HepG2 (cell line): ENCODE measurements around the gene ZBTB22. TPM values are rescaled to one million over a fixed set of nuclear protein-coding genes. Genes with fewer than 3 reads are reported as not detected.

ENCODE experiments used
- ATAC-seq: fragments of 200-7000 bp; cut with Tn5 transposase; 3 replicates; pipeline ENCODE4 v1.9.1; 2020; ENCODE audit warnings: mild to moderate bottlenecking, moderate library complexity
- BruUV-seq: library from RNA; stranded (reverse); fragments of 400-500 nt; replicated peaks from 2 replicates; lab custom pipeline; 2021; lab: Mats Ljungman, UMichigan
- CTCF ChIA-PET: fragments of 300-600 bp; formaldehyde crosslinking; extraction: SDS; loops from one replicate; lab custom pipeline; 2021; ENCODE audit warnings: low total read pairs, inconsistent platforms, low intra/inter-chr PET ratio; lab: Yijun Ruan, JAX
- POLR2A ChIA-PET: fragments of 350-600 bp; sonication (Branson Sonifier 250); formaldehyde crosslinking; loops from one replicate; lab custom pipeline; 2020; ENCODE audit warnings: antibody characterized with exemption, inconsistent platforms; lab: Yijun Ruan, JAX
- DNase-seq: peaks from one replicate; pipeline ENCODE4 v3.0.0-alpha.2; 2015; ENCODE audit warnings: low spot score
- FAIRE-seq: peaks from 3 replicates; lab custom pipeline; 2011; peaks lifted over from hg19 to GRCh38; lab: Jason Lieb, UNC
- H2AFZ ChIP-seq: one replicate; pipeline ENCODE4 v1.6.1; 2011; ENCODE audit warnings: low read length, inconsistent platforms
- H3K27ac ChIP-seq: fragments of 300-600 bp; 3 replicates; pipeline ENCODE4 v1.8.0; 2011; ENCODE audit warnings: mixed run types, mild to moderate bottlenecking, mixed read lengths, low read length, inconsistent platforms; ENCODE audit not compliant: insufficient read depth; ENCODE audit errors: extremely low read length
- H3K27me3 ChIP-seq, 2 experiments: fragments of 200-600 bp in 1 of 2; 2 replicates in 1 of 2; 3 replicates in 1 of 2; pipeline versions ENCODE4 v1.6.0 to v1.8.0; 2011; ENCODE audit warnings: low read length in 2 of 2, mild to moderate bottlenecking in 2 of 2, moderate library complexity in 2 of 2, inconsistent platforms in 1 of 2; ENCODE audit not compliant: insufficient read depth in 2 of 2, control insufficient read depth in 1 of 2
- H3K36me3 ChIP-seq, 2 experiments: fragments of 200-600 bp in 1 of 2; replicated peaks in 1 of 2; 2 replicates in 1 of 2; 3 replicates in 1 of 2; pipeline versions ENCODE4 v1.5.1 to v1.8.0; 2011; ENCODE audit warnings: low read length in 2 of 2, inconsistent platforms in 1 of 2; ENCODE audit not compliant: insufficient read depth in 2 of 2, control insufficient read depth in 1 of 2
- H3K4me1 ChIP-seq: 2 replicates; pipeline ENCODE4 v1.5.1; 2012; ENCODE audit warnings: low read length, inconsistent platforms; ENCODE audit not compliant: insufficient read depth
- H3K4me2 ChIP-seq: 2 replicates; pipeline ENCODE4 v1.6.0; 2011; ENCODE audit warnings: low read depth, low read length, inconsistent platforms
- H3K4me3 ChIP-seq, 3 experiments: fragments of 200-600 bp in 1 of 3; sonication (generic), shearing (Covaris generic) in 1 of 3; replicated peaks in 1 of 3; 2 replicates each; pipeline ENCODE4 v1.5.1; 2011 to 2016; ENCODE audit warnings: low read length in 3 of 3, inconsistent platforms in 2 of 3, low read depth in 2 of 3, mild to moderate bottlenecking in 2 of 3, control low read depth in 1 of 3, mixed read lengths in 1 of 3; ENCODE audit not compliant: insufficient read depth in 1 of 3
- H3K79me2 ChIP-seq: one replicate; pipeline ENCODE4 v1.6.1; 2011; ENCODE audit warnings: low read length, inconsistent platforms; ENCODE audit not compliant: insufficient read depth
- H3K9ac ChIP-seq: 2 replicates; pipeline ENCODE4 v1.6.0; 2011; ENCODE audit warnings: mild to moderate bottlenecking, low read depth, low read length, inconsistent platforms; ENCODE audit not compliant: insufficient read depth
- H3K9me3 ChIP-seq: 2 replicates; pipeline ENCODE4 v1.5.1; 2012; ENCODE audit warnings: mild to moderate bottlenecking, low read length
- H4K20me1 ChIP-seq: 2 replicates; pipeline ENCODE4 v1.6.0; 2011; ENCODE audit warnings: inconsistent platforms, mild to moderate bottlenecking, low read length, moderate library complexity; ENCODE audit not compliant: insufficient read depth
- CHD4 ChIP-seq: fragments of 200-600 bp; sonication (generic); IDR thresholded peaks from 2 replicates; pipeline ENCODE4 v1.7.0; 2017; ENCODE audit warnings: mild to moderate bottlenecking, low read length, borderline replicate concordance
- HHEX ChIP-seq: IDR thresholded peaks from 2 replicates; pipeline ENCODE4 v1.6.1; 2016; ENCODE audit warnings: control low read depth
- HNF4A ChIP-seq: sonication (generic); formaldehyde crosslinking; IDR thresholded peaks from 2 replicates; pipeline ENCODE4 v1.4.0; 2020; ENCODE audit warnings: missing genetic modification reagents
- HNRNPH1 ChIP-seq: fragments of 200-400 bp; formaldehyde crosslinking; optimal IDR thresholded peaks from 2 replicates; pipeline ENCODE3; 2017; ENCODE audit warnings: mild to moderate bottlenecking, low read depth, low read length
- HOXA7 ChIP-seq: sonication (generic); formaldehyde crosslinking; IDR thresholded peaks from 2 replicates; pipeline ENCODE4 v1.8.1; 2022; ENCODE audit warnings: mild to moderate bottlenecking, missing genetic modification reagents, moderate library complexity
- MAFK ChIP-seq, 2 experiments: IDR thresholded peaks in 1 of 2; conservative IDR thresholded peaks in 1 of 2; 2 replicates each; pipeline ENCODE4 v1.6.1; 2011; ENCODE audit warnings: improper control_type of control experiment in 2 of 2, low read length in 2 of 2
- NR2F1 ChIP-seq, 2 experiments: fragments of 450-650 bp in 1 of 2; formaldehyde crosslinking in 1 of 2; IDR thresholded peaks; 2 replicates each; pipeline versions ENCODE4 v1.5.0 to v1.6.1; 2016 to 2020; ENCODE audit warnings: mild to moderate bottlenecking in 1 of 2, missing compliant biosample characterization in 1 of 2, missing genetic modification reagents in 1 of 2, moderate library complexity in 1 of 2
- NR2F2 ChIP-seq: IDR thresholded peaks from 2 replicates; pipeline ENCODE4 v1.6.1; 2012; ENCODE audit warnings: low read depth, inconsistent platforms, borderline replicate concordance
- PRMT3 ChIP-seq: sonication (generic); formaldehyde crosslinking; IDR thresholded peaks from 2 replicates; pipeline ENCODE4 v1.8.1; 2022; ENCODE audit warnings: low read depth, mild to moderate bottlenecking, moderate library complexity, missing genetic modification reagents, borderline replicate concordance
- PTBP1 ChIP-seq: fragments of 200-400 bp; formaldehyde crosslinking; IDR thresholded peaks from 2 replicates; pipeline ENCODE4 v1.6.1; 2018; ENCODE audit warnings: low read length, low read depth; ENCODE audit not compliant: poor library complexity, severe bottlenecking
- TCF7L2 ChIP-seq: IDR thresholded peaks from 2 replicates; pipeline ENCODE4 v1.6.1; 2011; ENCODE audit warnings: mild to moderate bottlenecking, low read depth, low read length, moderate library complexity
- ZFP36 ChIP-seq: fragments of 150-350 bp; IDR thresholded peaks from 2 replicates; pipeline ENCODE4 v1.6.1; 2018; ENCODE audit warnings: borderline replicate concordance, low read length, low read depth; ENCODE audit not compliant: partially characterized antibody
- ZFP90 ChIP-seq: sonication (generic); formaldehyde crosslinking; IDR thresholded peaks from 2 replicates; pipeline ENCODE4 v1.8.0; 2022; ENCODE audit warnings: missing genetic modification reagents, mild to moderate bottlenecking, inconsistent platforms, borderline replicate concordance
- ZNF446 ChIP-seq: sonication (generic); formaldehyde crosslinking; IDR thresholded peaks from 2 replicates; pipeline ENCODE4 v1.5.0; 2020; ENCODE audit warnings: mild to moderate bottlenecking, missing genetic modification reagents
- ZNF781 ChIP-seq: sonication (generic); formaldehyde crosslinking; IDR thresholded peaks from 2 replicates; pipeline ENCODE4 v1.5.1; 2020; ENCODE audit warnings: borderline replicate concordance, mild to moderate bottlenecking, missing genetic modification reagents; ENCODE audit errors: not compliant biosample characterization
- ZSCAN9 ChIP-seq: IDR thresholded peaks from 2 replicates; pipeline ENCODE4 v1.6.1; 2016; ENCODE audit warnings: borderline replicate concordance
- WGBS: methylation state at CpG from one replicate; pipeline ENCODE4 v1.1.6; 2017; ENCODE audit warnings: low lambda C conversion rate; 5-methylcytosine and 5-hydroxymethylcytosine counted together
- in situ Hi-C: cut with HindIII; loops from 2 replicates; pipeline ENCODE4 v1.10.0; 2017; ENCODE audit warnings: low pct_unique_long_range_greater_than_20kb; ENCODE audit not compliant: extremely low pct_ligation_motif_present
- intact Hi-C: fragments of 100-400 bp; cut with micrococcal nuclease; formaldehyde crosslinking; loops from one replicate; pipeline ENCODE4 v1.10.0; 2022; ENCODE audit not compliant: unreplicated experiment
- polyA plus RNA-seq, 8 experiments: library from polyadenylated mRNA; depleted of rRNA in 3 of 8; stranded (reverse) in 7 of 8; unstranded in 1 of 8; fragments of >200 nt; fragmentation: Illumina TruSeq in 4 of 8; extraction: Trizol in 4 of 8; gene quantifications; 2 replicates each; pipeline versions ENCODE4 v1.2.1 to v1.2.3, GENCODE V29; 2011 to 2016; ENCODE audit warnings: low read depth in 4 of 8, missing spikeins in 1 of 8, mixed read lengths in 1 of 8; ENCODE audit not compliant: insufficient read depth in 1 of 8
- total RNA-seq, 5 experiments: library from RNA; depleted of rRNA; stranded (reverse); fragments of >200 nt; fragmentation: Illumina TruSeq; extraction: Trizol; gene quantifications; 2 replicates each; pipeline ENCODE4 v1.2.3, GENCODE V29; 2016; ENCODE audit warnings: low read depth in 1 of 5
- TF ChIP-seq, protein P1 (sequence below): IDR thresholded peaks from 2 replicates; pipeline ENCODE4 v1.4.0; 2020; ENCODE audit warnings: mild to moderate bottlenecking, missing genetic modification reagents
- TF ChIP-seq, protein P2 (sequence below): sonication (generic); formaldehyde crosslinking; IDR thresholded peaks from 2 replicates; pipeline ENCODE4 v1.4.0; 2020; ENCODE audit warnings: missing genetic modification reagents, borderline replicate concordance

The ZBTB22 gene
- total and polyA plus RNA-seq, 2 of the 13 experiments (the other 11 are each of a cell fraction or from before 2014, with no cell fraction given): 8.0 to 10.6 TPM

DNA sequence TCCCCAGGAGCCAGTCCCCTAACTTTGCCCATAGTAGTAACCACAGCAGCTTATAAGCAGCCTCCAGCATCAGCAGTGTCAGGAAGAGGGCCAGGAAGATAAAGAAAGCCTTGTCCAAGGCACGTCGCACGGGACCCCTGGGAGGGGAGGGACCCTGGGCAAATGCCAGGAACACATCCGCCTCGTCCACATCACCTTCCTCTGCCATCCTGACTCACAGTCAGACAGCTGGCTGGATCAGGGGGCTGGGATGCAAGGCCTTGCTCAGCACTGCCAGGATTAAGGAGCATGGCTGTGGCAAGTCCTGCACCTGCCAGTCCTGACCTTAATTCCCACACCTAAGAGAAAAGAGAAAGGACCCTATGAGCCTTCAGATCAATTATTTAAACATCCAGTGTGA, 11.5 kb upstream of the ZBTB22 start:
- DNase-seq (no peak), ATAC-seq (peak; percentile 58), FAIRE-seq (no peak)
- no peaks in the 10 kb centered on the region for H3K9me3 ChIP-seq
- no peak overlapping the region for H2AFZ ChIP-seq
- peaks cover 0 to 6% of the 10 kb centered on the region in 2 experiments; a peak in 1 of 5 replicates for H3K27me3 ChIP-seq
- WGBS: 0% methylated on average over 2 of the region's 5 CpGs
- H3K4me2 ChIP-seq: no peak overlapping the region
- H3K9ac ChIP-seq: no peak overlapping the region
- POLR2A ChIA-PET: interaction anchor here (1.6 kb wide), 1 partner anchor 12 kb away, joined by 8 read pairs; the partner anchor contains the start of gene ZBTB22
- BruUV-seq: no TSS peak
- H3K27ac ChIP-seq: no peak overlapping the region
- in situ Hi-C loops: no loop called here
- H3K4me1 ChIP-seq: peaks cover 4% of the 10 kb centered on the region
- no peak overlapping the region for H3K4me3 ChIP-seq
- no peaks in the 10 kb centered on the region for H3K36me3 ChIP-seq
- no peaks in the 10 kb centered on the region for H4K20me1 ChIP-seq
- no peaks in the 10 kb centered on the region for H3K79me2 ChIP-seq
- CTCF ChIA-PET: no interaction called here
- TF ChIP-seq ZFP36: no peak
- no peak for TF ChIP-seq HNRNPH1
- TF ChIP-seq HNF4A (CRISPR knock-in tag): no peak
- no peak for TF ChIP-seq ZNF781
- TF ChIP-seq CHD4: no peak
- no peak for TF ChIP-seq MAFK (conservative IDR thresholded peaks at IDR 0.05 in 1 of 2, IDR thresholded peaks at IDR 0.05 in 1 of 2; ENCODE audit: low read length in 2 of 2)
- TF ChIP-seq HHEX (CRISPR knock-in tag): no peak
- TF ChIP-seq PTBP1: no peak
- no peak for TF ChIP-seq TCF7L2
- TF ChIP-seq ZSCAN9: no peak
- no peak for TF ChIP-seq ZFP90 (CRISPR knock-in tag)
- no peak for TF ChIP-seq NR2F1 (CRISPR knock-in tag; IDR thresholded peaks at IDR 0.05)
- no peak for TF ChIP-seq NR2F2
- TF ChIP-seq, protein P1, sequence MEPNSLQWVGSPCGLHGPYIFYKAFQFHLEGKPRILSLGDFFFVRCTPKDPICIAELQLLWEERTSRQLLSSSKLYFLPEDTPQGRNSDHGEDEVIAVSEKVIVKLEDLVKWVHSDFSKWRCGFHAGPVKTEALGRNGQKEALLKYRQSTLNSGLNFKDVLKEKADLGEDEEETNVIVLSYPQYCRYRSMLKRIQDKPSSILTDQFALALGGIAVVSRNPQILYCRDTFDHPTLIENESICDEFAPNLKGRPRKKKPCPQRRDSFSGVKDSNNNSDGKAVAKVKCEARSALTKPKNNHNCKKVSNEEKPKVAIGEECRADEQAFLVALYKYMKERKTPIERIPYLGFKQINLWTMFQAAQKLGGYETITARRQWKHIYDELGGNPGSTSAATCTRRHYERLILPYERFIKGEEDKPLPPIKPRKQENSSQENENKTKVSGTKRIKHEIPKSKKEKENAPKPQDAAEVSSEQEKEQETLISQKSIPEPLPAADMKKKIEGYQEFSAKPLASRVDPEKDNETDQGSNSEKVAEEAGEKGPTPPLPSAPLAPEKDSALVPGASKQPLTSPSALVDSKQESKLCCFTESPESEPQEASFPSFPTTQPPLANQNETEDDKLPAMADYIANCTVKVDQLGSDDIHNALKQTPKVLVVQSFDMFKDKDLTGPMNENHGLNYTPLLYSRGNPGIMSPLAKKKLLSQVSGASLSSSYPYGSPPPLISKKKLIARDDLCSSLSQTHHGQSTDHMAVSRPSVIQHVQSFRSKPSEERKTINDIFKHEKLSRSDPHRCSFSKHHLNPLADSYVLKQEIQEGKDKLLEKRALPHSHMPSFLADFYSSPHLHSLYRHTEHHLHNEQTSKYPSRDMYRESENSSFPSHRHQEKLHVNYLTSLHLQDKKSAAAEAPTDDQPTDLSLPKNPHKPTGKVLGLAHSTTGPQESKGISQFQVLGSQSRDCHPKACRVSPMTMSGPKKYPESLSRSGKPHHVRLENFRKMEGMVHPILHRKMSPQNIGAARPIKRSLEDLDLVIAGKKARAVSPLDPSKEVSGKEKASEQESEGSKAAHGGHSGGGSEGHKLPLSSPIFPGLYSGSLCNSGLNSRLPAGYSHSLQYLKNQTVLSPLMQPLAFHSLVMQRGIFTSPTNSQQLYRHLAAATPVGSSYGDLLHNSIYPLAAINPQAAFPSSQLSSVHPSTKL (CRISPR knock-in tag): no peak
- no peak for TF ChIP-seq PRMT3 (CRISPR knock-in tag)
- TF ChIP-seq ZNF446 (CRISPR knock-in tag): no peak
- TF ChIP-seq HOXA7: no peak
- TF ChIP-seq, protein P2, sequence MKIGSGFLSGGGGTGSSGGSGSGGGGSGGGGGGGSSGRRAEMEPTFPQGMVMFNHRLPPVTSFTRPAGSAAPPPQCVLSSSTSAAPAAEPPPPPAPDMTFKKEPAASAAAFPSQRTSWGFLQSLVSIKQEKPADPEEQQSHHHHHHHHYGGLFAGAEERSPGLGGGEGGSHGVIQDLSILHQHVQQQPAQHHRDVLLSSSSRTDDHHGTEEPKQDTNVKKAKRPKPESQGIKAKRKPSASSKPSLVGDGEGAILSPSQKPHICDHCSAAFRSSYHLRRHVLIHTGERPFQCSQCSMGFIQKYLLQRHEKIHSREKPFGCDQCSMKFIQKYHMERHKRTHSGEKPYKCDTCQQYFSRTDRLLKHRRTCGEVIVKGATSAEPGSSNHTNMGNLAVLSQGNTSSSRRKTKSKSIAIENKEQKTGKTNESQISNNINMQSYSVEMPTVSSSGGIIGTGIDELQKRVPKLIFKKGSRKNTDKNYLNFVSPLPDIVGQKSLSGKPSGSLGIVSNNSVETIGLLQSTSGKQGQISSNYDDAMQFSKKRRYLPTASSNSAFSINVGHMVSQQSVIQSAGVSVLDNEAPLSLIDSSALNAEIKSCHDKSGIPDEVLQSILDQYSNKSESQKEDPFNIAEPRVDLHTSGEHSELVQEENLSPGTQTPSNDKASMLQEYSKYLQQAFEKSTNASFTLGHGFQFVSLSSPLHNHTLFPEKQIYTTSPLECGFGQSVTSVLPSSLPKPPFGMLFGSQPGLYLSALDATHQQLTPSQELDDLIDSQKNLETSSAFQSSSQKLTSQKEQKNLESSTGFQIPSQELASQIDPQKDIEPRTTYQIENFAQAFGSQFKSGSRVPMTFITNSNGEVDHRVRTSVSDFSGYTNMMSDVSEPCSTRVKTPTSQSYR (CRISPR knock-in tag): no peak
- TF ChIP-seq, all 625 proteins: peak for 0
- intact Hi-C loops: no loop called here
